Bronchial epithelial cell (primary cell): ENCODE results near the gene SPAG4. TPM values are rescaled to one million over a fixed set of nuclear protein-coding genes. Genes with fewer than 3 reads are reported as not detected.

Experiments used
- DNase-seq: peaks from one replicate; pipeline ENCODE4 v3.0.0-alpha.2; 2010; ENCODE audit warnings: low read depth
- FAIRE-seq: peaks from 2 replicates; lab custom pipeline; 2011; peaks lifted over from hg19 to GRCh38; lab: Jason Lieb, UNC
- H3K27me3 ChIP-seq: 2 replicates; pipeline ENCODE4 v1.5.1; 2011; ENCODE audit warnings: low read length; ENCODE audit not compliant: control insufficient read depth, insufficient read depth
- H3K36me3 ChIP-seq: 2 replicates; pipeline ENCODE4 v1.5.1; 2011; ENCODE audit warnings: low read length; ENCODE audit not compliant: control insufficient read depth, insufficient read depth
- H3K4me3 ChIP-seq: 2 replicates; pipeline ENCODE4 v1.5.1; 2011; ENCODE audit warnings: mild to moderate bottlenecking, low read depth, low read length, control low read depth
- CTCF ChIP-seq: IDR thresholded peaks from 2 replicates; pipeline ENCODE4 v1.5.1; 2011; ENCODE audit warnings: mild to moderate bottlenecking, moderate library complexity, low read length, control low read depth, inconsistent platforms; ENCODE audit not compliant: insufficient read depth, severe bottlenecking
- total RNA-seq: library from RNA; depleted of rRNA; stranded (reverse); fragments of >200 nt; gene quantifications from 2 replicates; pipeline ENCODE4 v1.2.1, GENCODE V29; 2014

The SPAG4 gene
- total RNA-seq, 1 donor from 2014 or later, result 6.1 TPM

- no peak for DNase-seq
These were observed 14.0 kb downstream of the SPAG4 start for GRCh38 chr20:35629427-35630145.

GRCh38 chr20:35630636-35631035, 15.0 kb downstream of the SPAG4 start:
- no peak for FAIRE-seq
- DNase-seq, result no peak
- Histone ChIP-seq H3K27me3 (no peaks in the 10 kb centered on the region), H3K36me3 (peaks cover 19% of the 10 kb centered on the region), H3K4me3 (no peak overlapping the region)
- no peak for TF ChIP-seq CTCF

More at GRCh38 chr20:35629427-35630145, 14.0 kb downstream of the SPAG4 start:
- peaks cover 19% of the 10 kb centered on the region for H3K36me3 ChIP-seq
- TF ChIP-seq CTCF, result no peak
- no peak for FAIRE-seq
- H3K4me3 ChIP-seq, result no peak overlapping the region
- no peaks in the 10 kb centered on the region for H3K27me3 ChIP-seq

GRCh38 chr20:35632539-35633115, 17.0 kb downstream of the SPAG4 start:
- no peak for TF ChIP-seq CTCF
- no peak for FAIRE-seq
- DNase-seq, result no peak
- Histone ChIP-seq H3K36me3 (peaks cover 14% of the 10 kb centered on the region), H3K27me3 (no peaks in the 10 kb centered on the region), H3K4me3 (no peak overlapping the region)

DNA sequence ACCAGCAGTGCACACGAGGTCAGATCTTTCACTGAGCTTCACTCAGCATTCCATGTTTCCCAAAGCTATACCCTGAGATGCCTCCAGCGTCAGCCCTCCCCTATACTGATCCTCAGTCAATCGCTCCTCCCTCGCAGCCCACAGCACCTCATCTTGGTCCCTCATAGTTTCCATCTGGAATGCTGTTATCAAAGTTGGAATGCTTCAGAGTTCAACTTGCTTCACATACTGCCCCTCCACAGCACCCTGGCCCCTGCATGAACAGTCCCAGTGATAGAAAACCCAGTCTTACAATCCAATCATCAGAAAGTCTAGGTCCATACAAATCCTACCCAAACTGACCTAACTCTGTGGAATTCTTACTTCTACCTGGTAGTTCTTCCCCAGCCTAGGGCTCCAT, 20.0 kb downstream of the SPAG4 start:
- no peak for TF ChIP-seq CTCF
- FAIRE-seq, result no peak
- DNase-seq, result no peak

DNA sequence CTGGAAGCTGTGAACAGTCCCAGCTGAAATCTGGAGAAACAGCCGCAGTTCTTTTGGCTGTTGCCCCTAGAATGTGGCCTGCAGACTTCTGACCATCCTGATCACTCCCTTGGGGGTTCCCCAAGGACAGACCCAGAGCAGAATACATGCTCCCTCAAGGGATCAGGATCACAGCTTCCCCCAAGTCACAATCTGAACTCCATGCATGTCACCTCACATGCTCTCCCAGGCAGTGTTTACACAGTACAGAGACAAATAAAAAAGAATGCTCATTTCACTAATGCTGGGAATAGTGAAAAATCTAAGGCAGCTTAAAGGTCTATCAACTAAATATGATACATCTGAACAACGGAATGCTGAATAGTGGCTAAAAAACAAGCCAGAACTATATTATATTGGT, 20.5 kb downstream of the SPAG4 start:
- FAIRE-seq (no peak), DNase-seq (no peak)
- H3K27me3 ChIP-seq, result no peaks in the 10 kb centered on the region
- peaks cover 9% of the 10 kb centered on the region for H3K36me3 ChIP-seq
- no peak overlapping the region for H3K4me3 ChIP-seq
- TF ChIP-seq CTCF, result no peak

More for the DNA sequence above, 20.0 kb downstream of the SPAG4 start:
- peaks cover 10% of the 10 kb centered on the region for H3K36me3 ChIP-seq
- H3K27me3 ChIP-seq, result no peaks in the 10 kb centered on the region
- H3K4me3 ChIP-seq, result no peak overlapping the region
